IMR-90 (cell line): ENCODE results near the gene RHBDF1. TPM values are rescaled to one million over a fixed set of nuclear protein-coding genes. Genes with fewer than 3 reads are reported as not detected.

Source experiments
- ATAC-seq: fragments of 200-7000 bp; cut with Tn5 transposase; 2 replicates; pipeline ENCODE4 v1.9.1; 2020; ENCODE audit warnings: low read depth, mild to moderate bottlenecking, moderate library complexity
- BruUV-seq: library from RNA; stranded (reverse); fragments of 400-500 nt; replicated peaks from 2 replicates; lab custom pipeline; 2021; lab: Mats Ljungman, UMichigan
- CTCF ChIA-PET: fragments of 300-600 bp; formaldehyde crosslinking; extraction: SDS; loops from one replicate; lab custom pipeline; 2021; ENCODE audit warnings: antibody characterized with exemption; lab: Yijun Ruan, JAX
- POLR2A ChIA-PET: fragments of 300-600 bp; sonication (Branson Sonifier 250); formaldehyde crosslinking; loops from one replicate; lab custom pipeline; 2022; ENCODE audit warnings: antibody characterized with exemption; ENCODE audit not compliant: unreplicated experiment; lab: Charles Lee
- DNase-seq: peaks from one replicate; pipeline ENCODE4 v3.0.0; 2013
- H2AFZ ChIP-seq: replicated peaks from 2 replicates; pipeline ENCODE3; 2013; ENCODE audit warnings: low read length, mild to moderate bottlenecking; ENCODE audit not compliant: poor library complexity
- H2AK5ac ChIP-seq: 2 replicates; pipeline ENCODE4 v1.6.1; 2013; ENCODE audit warnings: low read depth, low read length, inconsistent platforms
- H2AK9ac ChIP-seq: replicated peaks from 2 replicates; pipeline ENCODE3; 2013; ENCODE audit warnings: mild to moderate bottlenecking, low read depth, low read length, moderate library complexity; ENCODE audit not compliant: poor library complexity
- H2BK120ac ChIP-seq: 2 replicates; pipeline ENCODE4 v1.6.1; 2013; ENCODE audit warnings: low read depth, low read length, inconsistent platforms
- H2BK15ac ChIP-seq: 3 replicates; pipeline ENCODE4 v1.6.1; 2013; ENCODE audit warnings: low read depth, low read length, inconsistent platforms
- H2BK20ac ChIP-seq: 2 replicates; pipeline ENCODE4 v1.6.1; 2013; ENCODE audit warnings: low read depth, mild to moderate bottlenecking, inconsistent platforms, low read length, moderate library complexity
- H2BK5ac ChIP-seq: 2 replicates; pipeline ENCODE4 v1.6.1; 2013; ENCODE audit warnings: mild to moderate bottlenecking, low read depth, low read length, inconsistent platforms; ENCODE audit not compliant: poor library complexity, severe bottlenecking
- H3K14ac ChIP-seq: replicated peaks from 2 replicates; pipeline ENCODE4 v1.6.1; 2013; ENCODE audit warnings: low read depth, low read length, inconsistent platforms
- H3K18ac ChIP-seq: 2 replicates; pipeline ENCODE4 v1.6.1; 2013; ENCODE audit warnings: low read depth, low read length, control low read depth
- H3K23ac ChIP-seq: 2 replicates; pipeline ENCODE4 v1.6.1; 2013; ENCODE audit warnings: low read depth, low read length, inconsistent platforms
- H3K27ac ChIP-seq: 2 replicates; pipeline ENCODE4 v1.5.1; 2013; ENCODE audit warnings: mild to moderate bottlenecking, control low read depth, low read length; ENCODE audit not compliant: insufficient read depth
- H3K27me3 ChIP-seq: 2 replicates; pipeline ENCODE4 v1.6.1; 2013; ENCODE audit warnings: low read length; ENCODE audit not compliant: control insufficient read depth, insufficient read depth
- H3K36me3 ChIP-seq: 2 replicates; pipeline ENCODE4 v1.6.1; 2013; ENCODE audit warnings: low read length, mixed read lengths; ENCODE audit not compliant: control insufficient read depth, insufficient read depth
- H3K4ac ChIP-seq: 2 replicates; pipeline ENCODE4 v1.6.1; 2013; ENCODE audit warnings: low read depth, low read length, inconsistent platforms
- H3K4me1 ChIP-seq: 2 replicates; pipeline ENCODE4 v1.6.1; 2013; ENCODE audit warnings: low read length, mixed read lengths; ENCODE audit not compliant: control insufficient read depth, insufficient read depth
- H3K4me2 ChIP-seq: 2 replicates; pipeline ENCODE4 v1.6.1; 2013; ENCODE audit warnings: low read depth, mild to moderate bottlenecking, control low read depth, low read length, moderate library complexity
- H3K4me3 ChIP-seq: 2 replicates; pipeline ENCODE4 v1.5.1; 2013; ENCODE audit warnings: low read depth, mild to moderate bottlenecking, control low read depth, low read length, moderate library complexity; ENCODE audit not compliant: insufficient read depth
- H3K56ac ChIP-seq: 2 replicates; pipeline ENCODE4 v1.6.1; 2013; ENCODE audit warnings: low read length, inconsistent platforms; ENCODE audit not compliant: insufficient read depth; ENCODE audit errors: extremely low read depth
- H3K79me1 ChIP-seq, 2 experiments: 2 replicates each; pipeline ENCODE4 v1.6.1; 2013; ENCODE audit warnings: low read length in 2 of 2, inconsistent platforms in 1 of 2, low read depth in 1 of 2
- H3K9ac ChIP-seq: 2 replicates; pipeline ENCODE4 v1.6.1; 2013; ENCODE audit warnings: low read depth, low read length, control low read depth
- H3K9me1 ChIP-seq: 2 replicates; pipeline ENCODE4 v1.6.1; 2013; ENCODE audit warnings: low read length, inconsistent platforms; ENCODE audit not compliant: insufficient read depth
- H3K9me3 ChIP-seq: 2 replicates; pipeline ENCODE4 v1.6.1; 2013; ENCODE audit warnings: low read length; ENCODE audit not compliant: control insufficient read depth, insufficient read depth
- H4K20me1 ChIP-seq: 2 replicates; pipeline ENCODE4 v1.6.1; 2013; ENCODE audit warnings: low read length, inconsistent platforms; ENCODE audit not compliant: insufficient read depth
- H4K5ac ChIP-seq: 2 replicates; pipeline ENCODE4 v1.6.1; 2013; ENCODE audit warnings: mild to moderate bottlenecking, low read depth, low read length, control low read depth
- H4K8ac ChIP-seq, 2 experiments: 2 replicates each; pipeline ENCODE4 v1.6.1; 2013; ENCODE audit warnings: low read depth in 2 of 2, low read length in 2 of 2, control low read depth in 1 of 2, inconsistent platforms in 1 of 2
- H4K91ac ChIP-seq: 2 replicates; pipeline ENCODE4 v1.6.1; 2013; ENCODE audit warnings: low read depth, low read length, inconsistent platforms; ENCODE audit not compliant: insufficient read depth
- BHLHE40 ChIP-seq: fragments of 150-350 bp; IDR thresholded peaks from 2 replicates; pipeline ENCODE4 v1.6.1; 2016; ENCODE audit warnings: mild to moderate bottlenecking, low read depth, low read length
- ELK1 ChIP-seq: fragments of 150-350 bp; IDR thresholded peaks from 2 replicates; pipeline ENCODE4 v1.6.1; 2016; ENCODE audit warnings: low read depth, mild to moderate bottlenecking, low read length, moderate library complexity, borderline replicate concordance
- MAFK ChIP-seq: IDR thresholded peaks from 2 replicates; pipeline ENCODE4 v1.6.1; 2012; ENCODE audit warnings: low read depth, low read length, improper control_type of control experiment
- MXI1 ChIP-seq: IDR thresholded peaks from 2 replicates; pipeline ENCODE4 v1.6.1; 2012; ENCODE audit warnings: low read depth, mild to moderate bottlenecking, low read length, moderate library complexity, borderline replicate concordance
- NFE2L2 ChIP-seq: fragments of 150-350 bp; IDR thresholded peaks from 2 replicates; pipeline ENCODE4 v1.6.1; 2016; ENCODE audit warnings: low read depth, mild to moderate bottlenecking, low read length
- RAD21 ChIP-seq: IDR thresholded peaks from 2 replicates; pipeline ENCODE4 v1.6.1; 2012; ENCODE audit warnings: low read length, improper control_type of control experiment
- RCOR1 ChIP-seq: IDR thresholded peaks from 2 replicates; pipeline ENCODE4 v1.6.1; 2012; ENCODE audit warnings: mild to moderate bottlenecking, low read length, improper control_type of control experiment; ENCODE audit not compliant: insufficient replicate concordance
- SMC3 ChIP-seq: fragments of 150-350 bp; IDR thresholded peaks from 2 replicates; pipeline ENCODE4 v1.6.1; 2016; ENCODE audit warnings: low read depth, mild to moderate bottlenecking, antibody characterized with exemption, low read length, moderate library complexity
- WGBS, 2 experiments: methylation state at CpG; one replicate each; pipeline versions ENCODE4 v1.1.5 to v1.1.7; 2013; ENCODE audit warnings: missing lambda C conversion rate in 2 of 2; ENCODE audit not compliant: insufficient read length in 1 of 2; ENCODE audit errors: extremely low coverage in 2 of 2; 5-methylcytosine and 5-hydroxymethylcytosine counted together
- dilution Hi-C: fragments of 300-500 bp; cut with HindIII; formaldehyde crosslinking; loops from one replicate; pipeline ENCODE4 v1.14.3; 2018; ENCODE audit warnings: low sequenced_read_pairs; ENCODE audit not compliant: unreplicated experiment
- in situ Hi-C: fragments of 300-500 bp; cut with MboI; formaldehyde crosslinking; loops from 3 replicates; pipeline ENCODE4 v1.14.3; 2019; ENCODE audit warnings: low sequenced_read_pairs, inconsistent platforms, mixed read lengths
- intact Hi-C: fragments of 100-400 bp; cut with micrococcal nuclease; formaldehyde crosslinking; loops from 2 replicates; pipeline ENCODE4 v1.10.0; 2022
- polyA plus RNA-seq, 3 experiments: library from polyadenylated mRNA; depleted of rRNA; stranded (reverse); fragments of >200 nt; gene quantifications; 2 replicates each; pipeline ENCODE4 v1.2.3, GENCODE V29; 2012; ENCODE audit warnings: low replicate concordance in 1 of 3
- total RNA-seq: library from RNA; depleted of rRNA; stranded (reverse); fragments of >200 nt; gene quantifications from 2 replicates; pipeline ENCODE4 v1.2.3, GENCODE V29; 2012
- TF ChIP-seq, protein P1 (sequence below): conservative IDR thresholded peaks from 2 replicates; pipeline ENCODE4 v1.5.1; 2012; ENCODE audit warnings: mild to moderate bottlenecking, low read depth, low read length, improper control_type of control experiment

Gene RHBDF1
- total and polyA plus RNA-seq, 2 of the 4 experiments (the other 2 are of a cell fraction): 13.8 to 86.6 TPM

DNA sequence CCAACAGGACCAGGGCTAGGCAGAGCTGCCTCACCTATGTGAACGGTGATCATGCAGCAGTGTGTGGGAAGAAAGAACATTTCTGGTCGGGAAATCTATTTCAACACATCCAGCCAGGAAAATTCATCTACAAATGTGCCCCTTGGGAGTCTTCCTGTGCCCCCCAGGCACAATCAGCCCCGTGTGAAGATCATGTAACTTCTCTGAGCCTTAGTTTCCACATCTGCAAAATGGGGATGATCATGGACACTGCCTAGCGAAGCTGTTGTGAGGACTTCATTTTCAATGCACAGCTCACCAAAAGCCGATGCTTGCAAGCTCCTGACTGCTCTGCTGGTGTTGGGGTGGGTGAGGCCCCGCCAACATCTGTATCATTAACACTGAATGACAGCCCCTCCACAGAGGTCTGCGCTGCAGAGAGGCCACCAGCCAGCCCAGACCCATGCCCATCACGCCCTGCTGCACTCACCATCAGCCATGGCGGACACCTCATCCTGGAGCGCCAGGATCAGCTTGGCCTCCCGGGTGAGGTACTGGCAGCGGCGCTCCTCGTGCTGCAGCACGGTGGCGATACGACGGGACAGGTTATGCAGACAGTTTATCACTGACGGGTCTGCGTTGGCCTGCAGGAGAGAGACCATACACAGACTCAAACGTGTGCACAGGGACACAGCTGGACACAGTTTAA is 39.9 kb upstream of the RHBDF1 start (continued):
- TF ChIP-seq RAD21: no peak
- no peak for TF ChIP-seq RCOR1
- no peak for TF ChIP-seq MAFK
- no peak for TF ChIP-seq BHLHE40

DNA sequence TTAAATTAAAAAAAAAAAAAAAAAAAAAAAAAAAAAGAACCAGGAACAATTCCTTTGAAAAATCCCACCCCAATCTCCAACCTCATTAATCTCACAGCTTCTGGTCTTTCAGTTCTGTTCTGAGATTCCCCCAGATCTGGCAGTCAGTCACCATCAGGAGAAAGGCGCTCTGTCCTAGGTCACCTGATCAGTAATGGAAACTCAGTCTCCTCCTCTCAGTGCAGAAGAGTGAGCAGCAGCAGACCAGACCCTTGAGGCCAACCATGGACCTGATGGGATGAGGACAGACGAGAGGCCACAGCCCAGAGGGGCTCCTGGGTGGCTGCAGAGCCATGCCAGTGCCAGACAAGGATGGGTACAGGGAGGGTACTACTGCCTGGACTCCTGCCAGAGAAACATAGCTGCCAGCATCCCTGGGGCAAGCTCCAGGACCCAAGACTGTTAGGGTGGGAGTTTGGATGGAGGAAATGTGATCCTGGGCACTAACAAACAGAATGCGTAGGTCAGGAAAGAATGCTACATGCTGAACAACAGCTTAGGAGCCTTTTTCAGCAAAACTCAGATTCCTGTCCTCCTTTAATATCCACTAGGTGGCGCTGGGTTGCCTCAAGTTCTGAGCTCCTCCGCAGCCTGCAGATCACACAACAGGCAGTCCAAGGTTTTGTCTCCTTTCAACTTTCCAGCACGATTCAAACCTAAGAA is 34.3 kb upstream of the RHBDF1 start:
- H3K4me3 ChIP-seq: no peak overlapping the region
- TF ChIP-seq RAD21: peak; percentile 87
- no peak for TF ChIP-seq NFE2L2
- TF ChIP-seq BHLHE40: no peak
- no peak for TF ChIP-seq ELK1
- TF ChIP-seq, protein P1, sequence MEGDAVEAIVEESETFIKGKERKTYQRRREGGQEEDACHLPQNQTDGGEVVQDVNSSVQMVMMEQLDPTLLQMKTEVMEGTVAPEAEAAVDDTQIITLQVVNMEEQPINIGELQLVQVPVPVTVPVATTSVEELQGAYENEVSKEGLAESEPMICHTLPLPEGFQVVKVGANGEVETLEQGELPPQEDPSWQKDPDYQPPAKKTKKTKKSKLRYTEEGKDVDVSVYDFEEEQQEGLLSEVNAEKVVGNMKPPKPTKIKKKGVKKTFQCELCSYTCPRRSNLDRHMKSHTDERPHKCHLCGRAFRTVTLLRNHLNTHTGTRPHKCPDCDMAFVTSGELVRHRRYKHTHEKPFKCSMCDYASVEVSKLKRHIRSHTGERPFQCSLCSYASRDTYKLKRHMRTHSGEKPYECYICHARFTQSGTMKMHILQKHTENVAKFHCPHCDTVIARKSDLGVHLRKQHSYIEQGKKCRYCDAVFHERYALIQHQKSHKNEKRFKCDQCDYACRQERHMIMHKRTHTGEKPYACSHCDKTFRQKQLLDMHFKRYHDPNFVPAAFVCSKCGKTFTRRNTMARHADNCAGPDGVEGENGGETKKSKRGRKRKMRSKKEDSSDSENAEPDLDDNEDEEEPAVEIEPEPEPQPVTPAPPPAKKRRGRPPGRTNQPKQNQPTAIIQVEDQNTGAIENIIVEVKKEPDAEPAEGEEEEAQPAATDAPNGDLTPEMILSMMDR: peak; percentile 88
- no peak for TF ChIP-seq MXI1
- TF ChIP-seq SMC3: peak; percentile 83
- H2AFZ ChIP-seq: no peak overlapping the region
- H2BK15ac ChIP-seq: no peak overlapping the region
- ChIA-PET POLR2A (interaction anchor here (0.6 to 1.0 kb wide), 2 partner anchors 43 to 131 kb away, joined by 3 read pairs; no protein-coding TSS in a partner anchor), CTCF (interaction anchor here (0.5 to 2.8 kb wide), 15 partner anchors 8 to 256 kb away, joined by 3 to 11 read pairs (median 4); partner anchors contain the start of gene HBQ1)
- DNase-seq (peak; percentile 84), ATAC-seq (peak; percentile 95)
- no peak overlapping the region for H4K5ac ChIP-seq
- H3K4me2 ChIP-seq: no peak overlapping the region
- WGBS, 2 experiments: 8% methylated on average over 4 of the region's 6 CpGs; no CpG with 5 or more reads in 1 of the 2 experiments
- peaks cover 5% of the 10 kb centered on the region; the same call in 1 of the 2 replicates for H4K20me1 ChIP-seq
- intact Hi-C loops: loop anchor here (1.0 kb wide), 1 partner anchor 75 kb away; no protein-coding TSS in a partner anchor
- no peaks in the 10 kb centered on the region for H3K9me1 ChIP-seq
- H4K91ac ChIP-seq: no peak overlapping the region
- no peak overlapping the region for H2AK9ac ChIP-seq
- H2BK5ac ChIP-seq: no peak overlapping the region
- H2AK5ac ChIP-seq: 0 out of 2 replicates have a peak overlapping the region, but pooled peaks have one; percentile 16
- no peak overlapping the region for H3K18ac ChIP-seq
- no peak overlapping the region for H3K9ac ChIP-seq
- H3K4me1 ChIP-seq: no peaks in the 10 kb centered on the region
- no TSS peak for BruUV-seq
- H3K14ac ChIP-seq: no peak overlapping the region
- no peaks in the 10 kb centered on the region for H3K9me3 ChIP-seq
- no peak overlapping the region for H4K8ac ChIP-seq
- H2BK120ac ChIP-seq: no peak overlapping the region
- H3K36me3 ChIP-seq: peaks cover 34% of the 10 kb centered on the region
- no peak overlapping the region for H3K56ac ChIP-seq
- in situ Hi-C loops: loop anchor here (5.0 kb wide), 1 partner anchor 76 kb away; the partner anchor contains the start of gene HBQ1
- H2BK20ac ChIP-seq: no peak overlapping the region
- H3K27me3 ChIP-seq: no peaks in the 10 kb centered on the region
- H3K23ac ChIP-seq: no peak overlapping the region
- no peak overlapping the region for H3K4ac ChIP-seq
- peaks cover 3 to 10% of the 10 kb centered on the region in 2 experiments; a peak in 2 of 4 replicates for H3K79me1 ChIP-seq
- dilution Hi-C loops: no loop called here
- no peak overlapping the region for H3K27ac ChIP-seq
